LHCN-M2 (cell line): Measurements from ENCODE around the gene SYT5. TPM values are rescaled to one million over a fixed set of nuclear protein-coding genes. Genes with fewer than 3 reads are reported as not detected.
"Not testable (repeated sequence)": the region's sequence is repeated elsewhere in the genome, so short reads cannot be mapped to it uniquely, and the experiment has no call there.

Experiments used
- DNase-seq: peaks from one replicate; pipeline ENCODE4 v3.0.0-alpha.2; 2012; ENCODE audit warnings: low read depth
- polyA plus RNA-seq: library from polyadenylated mRNA; unstranded; fragments of >200 nt; gene quantifications from one replicate; pipeline ENCODE4 v1.2.1, GENCODE V29; 2012; ENCODE audit warnings: missing spikeins
- total RNA-seq: library from RNA; depleted of rRNA; stranded (reverse); fragments of >200 nt; gene quantifications from 2 replicates; pipeline ENCODE4 v1.2.3, GENCODE V29; 2014; rRNA removed

SYT5 gene
- total RNA-seq = not detected in 2 replicates
- 0.22 TPM for polyA plus RNA-seq

- DNase-seq = no peak
Observed at GRCh38 chr19:55179606-55180484, at the start of gene SYT5. SYT5 (minus strand) TSS chr19:55180289; CDS start chr19:55179041, 1,248 bp downstream.

- no peak for DNase-seq
Observed at GRCh38 chr19:55229789-55230182, 49.7 kb upstream of the SYT5 start.

GRCh38 chr19:55229145-55229788 lies 49.2 kb upstream of the SYT5 start:
- DNase-seq = no peak

GRCh38 chr19:55228403-55229031 lies 48.4 kb upstream of the SYT5 start, which contains the start of gene TMEM86B:
TMEM86B (minus strand) TSS chr19:55228763; CDS start chr19:55228741, 22 bp downstream.
- no peak for DNase-seq

- DNase-seq = no peak
Observed at GRCh38 chr19:55228015-55228391, 47.9 kb upstream of the SYT5 start.

GRCh38 chr19:55227241-55228014 lies 47.3 kb upstream of the SYT5 start:
- no peak for DNase-seq

- DNase-seq = no peak
Observed at GRCh38 chr19:55226788-55227187, 46.7 kb upstream of the SYT5 start.

- DNase-seq = no peak
Observed at GRCh38 chr19:55226273-55226672, 46.2 kb upstream of the SYT5 start.

GRCh38 chr19:55225415-55225958 lies 45.4 kb upstream of the SYT5 start:
- no peak for DNase-seq

GRCh38 chr19:55224679-55225414 lies 44.8 kb upstream of the SYT5 start:
- DNase-seq = not testable (repeated sequence)

- DNase-seq = no peak
Observed at GRCh38 chr19:55224038-55224665, 44.1 kb upstream of the SYT5 start.

GRCh38 chr19:55223291-55224037 lies 43.4 kb upstream of the SYT5 start:
- DNase-seq = no peak

- no peak for DNase-seq
Observed at GRCh38 chr19:55220525-55220924, 40.4 kb upstream of the SYT5 start.

GRCh38 chr19:55216461-55217198 lies 36.5 kb upstream of the SYT5 start:
- peak; percentile 99 for DNase-seq

- no peak for DNase-seq
Observed at GRCh38 chr19:55213547-55213946, 33.5 kb upstream of the SYT5 start.

- DNase-seq = no peak
Observed at GRCh38 chr19:55212447-55212846, 32.4 kb upstream of the SYT5 start.

GRCh38 chr19:55209693-55210472 lies 29.8 kb upstream of the SYT5 start:
- DNase-seq = peak; percentile 87
